GM18508 (cell line): ENCODE data around the gene PNMA8B.
"Not testable (repeated sequence)": the region's sequence is repeated elsewhere in the genome, so short reads cannot be mapped to it uniquely, and the experiment has no call there.

Experiments
- ATAC-seq: cut with Tn5 transposase; IDR thresholded peaks from one replicate; pipeline ENCODE4 v1.9.1; 2021; ENCODE audit warnings: moderate number of reproducible peaks; ENCODE audit not compliant: insufficient read depth, unreplicated experiment

Gene PNMA8B

DNA sequence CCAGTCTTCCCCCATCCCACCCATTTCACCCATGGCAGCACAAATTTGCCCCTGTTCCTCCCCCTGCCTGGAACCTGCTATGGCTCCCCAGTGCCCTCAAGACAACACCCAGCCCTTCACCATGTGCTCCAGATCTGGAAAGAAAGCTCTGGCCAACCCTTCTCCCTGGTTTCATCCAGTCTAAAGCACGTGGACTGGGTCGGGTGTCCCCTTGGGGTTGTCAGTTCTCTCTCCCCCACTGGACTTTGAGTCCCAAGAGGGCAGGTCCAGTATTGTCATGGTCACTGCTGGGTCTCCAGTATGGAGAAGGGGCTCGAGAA is 19.6 kb upstream of the PNMA8B start:
- ATAC-seq = no peak

DNA sequence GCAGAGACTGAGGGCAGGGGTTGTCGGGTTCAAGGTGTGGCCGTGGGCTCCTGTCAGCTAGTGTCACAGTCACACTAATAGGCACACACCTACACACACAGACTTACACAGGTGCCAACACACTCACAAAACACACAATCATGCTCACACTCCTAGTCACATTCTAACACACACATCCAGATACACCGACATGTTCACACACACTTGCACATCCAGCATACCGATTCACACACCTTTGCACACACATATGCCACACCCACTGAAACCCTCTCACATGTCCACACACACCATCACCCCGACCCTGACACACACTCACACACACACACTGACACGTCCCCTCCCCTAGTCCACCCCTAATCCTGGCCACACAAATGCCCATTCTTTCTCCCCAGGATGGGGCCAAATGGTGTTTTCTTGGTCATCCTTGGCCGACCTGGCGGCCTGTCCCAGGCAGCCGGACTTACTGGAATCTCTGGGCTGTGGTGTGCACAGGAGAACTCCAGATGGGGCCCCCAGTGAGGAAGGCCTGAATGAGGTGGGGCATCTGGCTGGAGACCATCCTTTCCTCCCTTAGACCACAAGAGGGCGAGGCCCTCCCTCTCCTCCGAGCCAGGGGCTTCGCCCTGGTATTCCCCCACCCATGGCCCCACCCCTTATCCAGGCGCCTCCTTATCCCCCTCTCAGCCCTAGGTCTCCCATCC is 19.1 kb upstream of the PNMA8B start:
- no peak for ATAC-seq

DNA sequence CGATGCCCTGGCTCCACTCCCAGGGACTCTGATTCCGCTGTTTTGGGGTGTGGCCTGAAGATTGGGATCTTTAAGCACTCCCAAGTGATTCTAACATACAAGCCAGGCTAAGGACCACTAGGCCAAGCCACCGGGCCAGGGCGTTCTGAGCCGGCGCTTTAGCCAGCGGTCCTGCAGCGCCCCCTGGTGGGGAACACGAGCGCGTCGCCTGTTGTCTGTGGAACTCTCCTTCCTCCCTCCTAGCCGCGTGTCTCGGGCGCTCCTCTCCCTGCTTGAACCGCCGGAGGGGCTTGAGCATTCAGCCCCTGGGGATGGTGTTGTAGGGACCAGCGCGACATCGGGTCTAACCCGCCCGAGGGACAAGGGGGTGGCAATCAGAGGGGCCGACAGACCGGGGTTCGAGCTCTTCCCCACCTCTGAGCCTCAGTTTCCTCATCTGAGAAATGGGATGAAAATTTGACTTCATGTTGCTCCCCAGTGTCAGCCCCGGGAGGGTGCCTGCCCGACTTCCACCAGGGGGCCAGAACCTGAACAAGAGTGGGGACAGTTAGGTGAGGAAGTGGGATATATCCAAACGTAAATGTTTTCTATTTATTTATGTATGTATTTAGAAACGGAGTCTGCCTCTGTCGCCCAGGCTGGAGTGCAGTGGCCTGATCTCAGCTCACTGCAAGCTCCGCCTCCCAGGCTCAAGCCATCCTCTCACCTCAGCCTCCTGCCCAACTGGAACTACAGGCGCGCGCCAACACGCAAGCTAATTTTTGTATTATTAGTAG is 18.0 kb upstream of the PNMA8B start:
- ATAC-seq = no peak

DNA sequence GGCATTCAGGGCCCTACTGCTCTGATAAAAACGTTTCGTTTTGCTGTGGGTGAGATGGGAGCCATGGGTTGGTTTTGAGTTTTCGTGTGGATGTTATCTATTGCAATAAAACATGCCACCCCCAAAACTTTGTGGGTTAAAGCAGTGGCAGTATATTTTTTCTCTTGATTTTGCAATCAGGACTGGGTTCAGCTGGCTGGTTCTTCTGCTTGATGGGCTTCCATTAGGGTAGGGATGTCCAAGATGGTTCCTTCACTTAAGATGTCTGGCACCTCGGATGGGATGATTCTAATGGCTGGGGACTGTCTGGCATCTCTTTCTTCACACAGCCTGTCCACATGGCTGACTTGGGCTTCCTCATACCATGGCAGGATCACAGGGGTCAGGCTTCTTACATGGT is 15.6 kb upstream of the PNMA8B start:
- no peak for ATAC-seq

DNA sequence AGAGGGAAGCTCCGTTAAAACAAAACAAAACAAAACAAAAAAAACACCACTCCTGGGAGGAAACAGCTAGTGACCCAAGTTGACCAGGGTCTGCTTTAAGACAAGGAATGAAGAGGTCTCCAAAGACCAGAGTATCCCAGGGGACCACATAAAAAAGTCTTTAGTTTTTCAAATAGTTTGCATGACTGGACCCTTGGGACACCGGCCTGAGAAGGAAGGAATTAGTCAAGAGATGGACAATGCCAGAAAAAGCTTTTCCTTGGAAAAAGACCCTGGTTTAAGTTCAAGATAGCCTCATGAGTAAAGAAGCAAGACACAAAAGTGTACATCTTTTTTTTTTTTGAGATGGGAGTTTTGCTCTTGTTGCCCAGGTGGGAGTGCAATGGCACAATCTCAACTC is 12.5 kb upstream of the PNMA8B start:
- no peak for ATAC-seq

DNA sequence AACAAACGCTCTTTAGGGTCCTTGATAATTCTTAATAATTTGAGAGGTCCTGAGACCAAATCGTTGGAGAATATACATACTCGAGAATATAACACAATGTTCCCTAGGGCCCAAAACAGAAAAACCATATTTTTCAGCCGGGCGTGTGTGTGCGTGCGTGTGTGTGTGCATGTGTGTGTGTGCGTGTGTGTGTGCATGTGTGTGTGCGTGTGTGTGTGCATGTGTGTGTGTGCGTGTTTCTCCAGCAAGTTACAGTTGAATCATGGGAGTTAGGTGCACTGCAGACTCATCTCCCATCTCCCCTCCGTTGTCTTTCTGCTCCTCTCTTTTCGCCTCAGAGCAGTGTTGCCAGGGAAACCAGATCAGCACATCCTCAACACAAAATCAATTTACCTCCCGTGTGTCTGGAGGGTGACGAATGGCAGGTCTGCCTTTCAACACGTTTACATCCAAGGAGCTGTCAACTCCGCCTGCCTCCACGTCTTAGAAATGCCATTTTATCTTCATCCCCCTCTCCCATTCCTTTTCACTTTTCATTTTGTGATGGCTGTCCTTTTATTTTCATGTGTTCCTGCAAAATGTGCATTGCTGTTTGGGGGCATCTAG is 8.3 kb upstream of the PNMA8B start:
- no peak for ATAC-seq

DNA sequence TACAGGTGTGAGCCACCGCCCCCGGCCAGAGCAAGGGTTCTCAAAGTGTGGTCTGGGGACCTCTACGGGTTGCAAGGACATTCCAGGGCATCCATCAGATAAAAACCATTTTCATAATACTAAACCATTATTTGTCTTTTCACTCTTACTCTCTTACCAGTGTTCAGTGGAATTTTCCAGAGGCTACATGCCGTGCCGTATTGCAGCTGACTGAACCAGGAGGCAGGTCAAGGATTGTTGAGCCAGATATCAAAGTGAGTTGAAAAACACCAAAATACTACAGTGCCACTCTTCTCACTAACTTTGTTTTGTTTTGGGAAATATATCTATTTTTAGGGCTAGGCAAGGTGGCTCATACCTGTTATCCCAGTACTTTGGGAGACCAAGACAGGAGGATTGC is 7.2 kb upstream of the PNMA8B start:
- ATAC-seq = no peak

DNA sequence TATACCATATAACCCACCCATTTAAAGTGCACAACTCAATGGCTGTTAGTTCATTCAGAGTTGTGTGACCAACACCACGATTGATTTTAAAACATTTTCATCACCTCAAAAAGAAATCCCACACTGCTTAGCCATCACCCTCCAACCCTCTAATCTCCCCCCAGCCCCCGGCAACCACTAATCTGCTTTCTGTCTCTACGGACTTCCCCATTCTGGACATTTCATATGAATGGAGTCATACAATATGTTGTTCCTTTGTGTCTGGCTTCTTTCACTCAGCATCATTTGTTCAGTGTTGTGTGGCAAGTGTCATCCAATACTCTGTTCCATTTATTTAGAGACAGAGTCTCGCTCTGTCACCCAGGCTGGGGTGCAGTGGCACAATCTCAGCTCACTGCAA is 4.0 kb upstream of the PNMA8B start:
- ATAC-seq = no peak

DNA sequence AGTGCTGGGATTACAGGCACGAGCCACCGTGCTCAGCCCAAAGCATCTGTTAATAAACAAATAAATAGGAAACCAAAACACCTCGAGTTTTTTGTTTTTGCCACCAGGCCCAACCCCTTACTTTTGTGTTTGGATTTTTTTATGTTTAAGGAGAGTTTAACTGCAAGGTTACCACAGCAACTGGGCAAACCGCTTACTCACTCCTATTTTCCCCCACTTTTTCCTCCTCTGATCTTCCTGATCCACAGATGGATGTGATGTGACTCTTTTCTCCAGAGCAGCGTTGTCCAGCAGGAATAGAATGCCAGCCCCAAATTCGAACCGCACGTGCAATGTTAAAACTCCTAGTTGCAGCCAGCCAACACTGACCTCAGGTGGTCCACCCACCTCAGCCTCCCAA is 2.1 kb upstream of the PNMA8B start:
- ATAC-seq = no peak

DNA sequence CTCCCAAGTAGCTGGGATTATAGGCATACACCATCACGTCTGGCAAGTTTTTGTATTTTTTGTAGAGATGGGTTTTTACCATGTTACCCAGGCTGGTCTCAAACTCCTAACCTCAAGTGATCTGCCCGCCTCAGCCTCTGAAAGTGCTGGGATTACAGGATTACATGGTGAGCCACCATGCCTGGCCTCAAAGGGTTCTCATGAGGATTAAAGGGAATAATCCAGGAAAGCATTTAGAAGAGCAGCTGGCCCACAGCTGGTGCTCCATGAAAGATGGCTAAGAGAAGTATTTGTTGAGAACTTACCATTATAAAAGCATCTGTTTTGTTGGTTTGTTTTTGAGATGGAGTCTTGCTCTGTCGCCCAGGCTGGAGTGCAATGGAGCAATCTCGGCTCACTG is 1.2 kb upstream of the PNMA8B start:
- not testable (repeated sequence) for ATAC-seq

DNA sequence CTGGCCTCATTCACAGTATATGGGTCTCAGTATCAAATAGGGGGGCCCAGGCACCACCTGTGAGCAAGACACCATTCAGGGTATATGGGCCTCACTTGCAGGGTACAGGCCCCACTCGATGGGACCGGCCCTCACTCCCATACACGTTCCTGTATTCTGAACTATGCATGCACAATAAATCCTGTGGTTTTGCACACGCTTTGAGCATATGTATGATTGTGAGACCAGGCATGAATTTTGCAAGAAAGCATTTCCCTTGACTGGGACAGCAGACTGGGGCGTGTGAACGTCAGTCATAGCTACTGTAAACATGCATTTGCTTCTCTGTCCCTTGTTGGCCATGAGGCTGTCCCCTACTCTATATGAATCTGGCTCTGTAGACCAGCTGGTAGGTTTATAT is 637 bp upstream of the PNMA8B start:
- ATAC-seq = no peak

DNA sequence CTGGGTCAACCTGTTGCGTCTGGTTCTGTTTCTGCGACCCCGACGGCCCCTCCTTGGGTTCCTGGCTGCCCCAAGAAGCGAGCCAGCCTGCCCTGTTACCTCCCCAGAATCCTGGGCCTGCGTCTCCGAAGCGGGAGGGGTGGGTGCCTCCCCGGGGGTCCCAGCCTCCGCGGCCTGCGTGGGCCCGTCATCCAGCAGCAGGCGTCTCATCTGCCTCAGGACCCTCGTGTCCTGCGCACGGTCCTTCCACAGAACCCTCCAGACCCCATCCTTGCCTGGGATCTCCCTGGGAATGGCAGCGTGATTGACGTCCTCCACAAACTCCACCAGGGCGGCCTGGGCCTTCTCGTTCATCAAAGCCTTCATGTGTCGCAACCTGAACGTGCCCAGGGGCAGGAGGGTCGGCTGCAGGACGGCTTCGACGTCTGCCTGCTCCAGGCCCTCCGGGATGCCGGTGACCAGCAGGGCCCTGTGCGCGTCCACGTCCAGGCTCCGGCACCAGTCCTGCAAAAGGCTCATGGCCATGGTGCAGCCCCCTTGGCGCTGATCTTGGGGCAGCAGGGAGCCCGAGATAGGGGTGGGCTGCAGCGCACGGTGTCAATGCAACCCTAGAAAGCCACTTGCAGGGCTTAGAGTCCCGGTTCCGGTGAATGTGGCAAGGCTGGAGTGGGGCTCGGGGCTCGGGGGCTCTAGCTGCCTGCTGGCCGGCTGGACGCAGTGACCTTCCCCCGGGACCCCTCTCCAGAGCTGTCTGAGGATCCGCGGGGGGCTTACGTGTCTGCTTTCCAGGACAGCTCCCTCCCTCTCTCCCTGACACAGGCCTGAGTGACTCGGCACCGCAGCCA is 504 bp downstream of the PNMA8B start:
- no peak for ATAC-seq

DNA sequence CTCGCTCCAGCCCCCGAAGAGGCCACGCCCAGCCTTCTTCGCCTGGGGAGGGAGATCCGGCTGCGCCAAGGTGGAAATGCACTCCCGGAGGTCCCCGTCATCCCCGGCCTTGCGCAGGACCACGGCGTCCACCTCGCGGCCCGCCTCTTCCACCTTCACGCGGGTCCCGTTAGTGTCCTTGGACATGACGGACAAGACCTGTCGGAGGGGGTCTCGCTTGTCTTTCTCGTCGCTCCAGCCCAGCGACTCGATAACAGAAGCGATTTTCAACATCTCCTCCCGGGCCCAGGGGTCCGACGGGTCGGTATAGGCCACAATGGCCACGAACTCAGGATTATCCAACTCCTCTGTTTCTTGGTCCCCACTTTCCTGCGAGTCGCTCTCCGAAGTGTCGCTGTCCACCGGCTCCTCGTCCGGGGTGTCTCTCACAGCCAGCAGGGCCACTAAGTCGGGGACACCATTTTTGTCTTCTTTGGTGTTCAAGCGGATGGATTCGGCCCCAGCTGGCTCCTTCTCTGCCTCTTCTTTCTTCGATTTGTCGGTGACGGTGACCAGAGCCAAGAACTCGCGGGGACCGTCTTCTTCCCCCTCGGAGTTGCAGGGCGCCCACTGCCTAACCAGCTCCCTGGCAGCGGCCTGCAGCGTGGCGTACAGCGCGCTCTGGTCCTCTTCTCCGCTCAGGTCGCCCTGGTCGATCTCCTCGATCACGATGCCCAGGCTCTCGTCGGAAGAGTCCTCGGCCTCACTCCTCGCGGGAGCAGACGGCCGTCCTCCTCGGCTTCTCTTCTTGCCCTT is 1.3 kb downstream of the PNMA8B start:
- ATAC-seq = no peak

DNA sequence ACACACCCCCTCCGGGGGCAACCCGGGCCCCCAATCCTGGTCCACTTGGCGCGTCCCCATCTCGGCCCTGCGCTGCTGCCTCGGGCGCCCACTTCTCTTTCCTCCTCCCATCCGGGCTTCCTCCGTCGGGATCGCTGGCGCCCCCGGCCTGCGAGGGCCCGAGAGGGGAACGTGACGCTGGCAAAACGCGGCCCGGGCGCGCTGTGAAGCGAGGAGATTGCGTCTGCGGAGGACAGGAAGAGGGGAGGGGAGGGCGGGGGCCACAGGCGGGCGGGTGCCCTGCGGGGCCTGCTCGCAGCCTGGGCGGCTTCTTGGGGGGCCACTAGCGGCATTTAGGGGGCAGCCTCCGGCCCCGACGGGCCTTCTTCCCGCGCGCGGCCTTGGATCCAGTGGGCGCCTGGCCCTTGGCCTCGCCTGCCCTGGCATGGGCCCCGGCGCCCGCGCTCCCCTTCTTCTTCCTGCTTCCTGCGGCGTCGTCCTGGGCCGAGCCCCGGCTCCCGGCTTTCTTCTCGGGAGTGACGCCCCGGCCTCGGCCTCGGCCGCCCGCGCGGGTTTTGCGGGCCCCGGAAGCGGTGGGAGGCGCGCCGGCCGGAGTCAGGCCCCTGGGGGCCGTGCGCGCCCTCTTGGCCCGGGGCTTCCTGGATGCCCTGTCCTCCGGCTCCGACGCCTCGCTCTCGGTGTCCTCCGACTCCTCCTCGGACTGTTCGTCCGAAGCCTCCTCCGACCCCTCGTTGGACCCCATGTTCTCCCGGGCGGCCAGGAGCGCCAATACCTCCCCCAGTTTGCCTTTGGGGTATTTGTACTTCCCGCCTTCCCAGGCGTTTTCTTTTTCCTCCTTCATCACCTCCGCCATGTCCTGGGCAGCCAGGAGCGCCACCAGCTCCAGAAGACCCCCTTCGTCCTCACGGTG is 2.2 kb downstream of the PNMA8B start:
- no peak for ATAC-seq

DNA sequence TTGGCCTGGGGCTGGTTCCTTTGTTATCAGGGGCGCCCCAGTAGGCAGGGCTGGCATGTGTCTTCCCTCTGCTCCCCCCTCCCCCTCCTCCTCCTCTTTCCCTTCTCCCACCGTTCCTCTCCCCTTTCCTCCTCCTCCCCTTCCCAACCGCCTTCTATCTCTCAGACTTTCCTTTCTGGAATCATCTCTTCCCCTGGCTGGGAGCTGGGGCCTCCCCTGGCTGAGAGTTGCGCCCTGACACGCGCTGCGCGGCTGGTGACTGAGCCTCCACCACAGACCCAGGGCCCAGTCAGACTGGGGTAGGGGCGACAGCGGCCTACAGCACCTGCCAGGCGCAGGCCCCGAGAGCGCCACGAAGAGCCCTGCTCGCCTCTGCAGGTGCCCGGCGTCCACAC is 2.8 kb downstream of the PNMA8B start:
- no peak for ATAC-seq

DNA sequence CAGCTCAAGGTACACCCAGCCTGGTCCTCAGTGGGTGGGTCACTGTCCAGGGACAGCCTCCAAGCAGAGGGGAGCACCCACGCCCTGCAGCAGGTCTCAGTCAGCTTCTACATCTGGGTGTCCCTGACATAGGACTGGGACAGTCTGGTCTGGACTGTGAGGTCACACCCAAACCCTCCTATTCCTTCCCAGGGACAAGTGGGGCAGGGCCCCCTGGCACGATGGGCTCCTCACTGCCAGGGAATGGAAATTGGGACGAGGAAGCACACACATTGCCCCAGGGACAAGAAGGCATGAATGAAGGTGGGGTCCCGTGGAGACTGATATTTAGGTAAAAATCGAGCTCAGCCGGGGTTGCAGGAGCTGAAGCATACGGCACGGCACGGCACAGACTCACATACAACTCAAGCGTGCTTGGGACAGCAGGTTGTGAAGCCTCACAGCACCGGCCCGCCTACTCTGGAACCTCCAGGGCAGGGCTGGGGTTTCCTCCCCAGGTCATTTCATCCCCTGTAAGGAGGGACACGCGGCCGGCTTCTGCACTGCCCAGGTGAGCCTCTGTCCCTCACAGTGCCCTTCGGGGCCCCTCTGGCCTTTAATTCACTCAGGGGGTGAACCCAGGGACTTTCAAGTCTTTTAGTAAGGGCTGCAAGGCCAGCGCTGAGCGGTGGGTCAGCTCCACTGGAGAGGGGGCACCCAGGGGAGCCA is 3.5 kb downstream of the PNMA8B start:
- no peak for ATAC-seq

DNA sequence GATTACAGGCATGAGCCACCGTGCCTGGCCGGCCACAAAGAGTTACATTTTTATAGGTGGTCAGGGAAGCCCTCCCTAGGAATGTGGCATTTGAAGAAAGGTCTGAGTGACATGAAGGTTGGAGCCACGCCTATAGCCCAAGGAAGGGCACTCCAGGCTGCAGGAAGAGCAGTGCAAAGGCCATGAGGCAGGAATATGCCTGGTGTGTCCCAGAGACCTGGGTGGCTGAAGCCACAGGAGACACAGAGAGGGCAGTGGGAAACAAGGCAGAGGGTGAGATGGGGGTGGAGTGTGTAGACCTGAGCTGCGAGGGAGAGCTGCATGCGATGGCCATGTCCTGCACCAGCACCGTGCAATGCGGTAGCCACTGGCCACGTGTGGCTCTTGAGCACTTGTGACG is 4.9 kb downstream of the PNMA8B start:
- ATAC-seq = no peak

DNA sequence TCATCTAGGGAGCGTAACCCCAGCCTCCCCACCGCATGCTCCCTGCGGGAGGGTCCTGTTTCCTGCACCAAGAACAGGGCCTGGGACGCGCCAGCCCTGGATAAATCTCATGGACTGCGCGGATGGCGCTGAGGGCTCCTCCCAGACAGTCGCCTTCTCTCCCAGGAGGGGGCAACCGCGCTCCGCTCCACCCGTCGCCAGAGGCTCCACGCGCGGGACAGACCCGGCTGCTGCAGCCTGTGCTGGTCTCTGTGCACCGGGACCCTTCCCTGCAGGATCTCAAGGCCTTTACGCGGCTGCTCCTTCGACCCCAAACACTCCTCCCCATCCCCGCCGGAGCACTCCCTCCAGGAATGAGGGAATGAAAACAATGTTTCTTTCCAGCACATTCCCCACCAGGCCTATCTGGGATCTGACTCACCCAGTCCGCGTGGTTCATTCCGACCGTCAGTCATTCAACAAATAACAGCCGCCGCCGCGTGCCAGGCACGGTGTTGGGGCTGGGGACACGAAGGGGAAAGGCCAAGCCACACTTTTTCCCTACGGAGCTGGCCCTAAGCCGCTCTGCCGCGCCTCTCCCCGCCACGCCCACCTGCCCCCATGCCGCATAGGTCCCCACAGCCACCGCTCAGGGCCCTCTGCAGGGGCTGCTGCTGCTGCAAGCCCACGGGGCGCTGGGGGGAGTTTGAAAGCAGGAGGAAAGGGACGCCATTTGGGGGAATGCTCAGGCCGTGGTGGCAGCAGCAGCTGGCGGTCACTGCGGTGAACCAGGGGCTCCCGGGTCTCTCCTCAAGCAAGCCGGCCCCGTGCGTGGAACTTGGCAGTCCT is 6.0 kb downstream of the PNMA8B start:
- no peak for ATAC-seq
